SK-N-MC (cell line): Measurements from ENCODE around the gene CNTLN.

Experiments
- EZH2 ChIP-seq: fragments of 200-600 bp; sonication (generic); IDR thresholded peaks from one replicate; pipeline ENCODE4 v1.6.1; 2017; ENCODE audit warnings: antibody characterized with exemption
- FOXP2 ChIP-seq: optimal IDR thresholded peaks from 2 replicates; pipeline ENCODE3; 2011; ENCODE audit warnings: mild to moderate bottlenecking, moderate library complexity; ENCODE audit not compliant: insufficient read depth; ENCODE audit errors: extremely low read length, control extremely low read depth
- POLR2AphosphoS5 ChIP-seq: IDR thresholded peaks from 2 replicates; pipeline ENCODE4 v1.6.1; 2012; ENCODE audit warnings: mild to moderate bottlenecking, low read depth, low read length, borderline replicate concordance

DNA sequence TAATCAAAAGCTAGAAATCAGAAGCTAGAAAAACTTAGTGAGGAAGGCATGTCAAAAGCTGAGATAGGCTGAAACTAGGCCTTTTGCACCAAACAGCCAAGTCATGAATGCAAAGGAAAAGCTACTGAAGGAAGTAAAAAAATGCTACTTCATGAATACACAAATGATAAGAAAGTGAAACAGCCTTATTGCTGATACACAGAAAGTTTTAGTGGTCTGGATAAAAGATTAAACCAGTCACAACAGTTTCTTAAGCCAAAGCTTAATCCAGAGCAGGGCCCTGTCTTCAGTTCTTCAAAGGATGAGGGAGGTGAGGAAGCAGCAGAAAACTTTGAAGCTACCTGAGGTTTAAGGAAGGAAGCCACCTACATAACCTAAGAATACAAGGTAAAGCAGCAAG lies 341.6 kb downstream of the CNTLN start:
- TF ChIP-seq EZH2 (no peak), POLR2AphosphoS5 (no peak), FOXP2 (no peak)
